GM19467 (cell line): ENCODE measurements around the gene CLASP1.
"Not testable (repeated sequence)": the region's sequence is repeated elsewhere in the genome, so short reads cannot be mapped to it uniquely, and the experiment has no call there.

Experiments used
- ATAC-seq: cut with Tn5 transposase; IDR thresholded peaks from one replicate; pipeline ENCODE4 v1.9.1; 2021; ENCODE audit warnings: mild to moderate bottlenecking, moderate library complexity; ENCODE audit not compliant: unreplicated experiment

CLASP1 gene

DNA sequence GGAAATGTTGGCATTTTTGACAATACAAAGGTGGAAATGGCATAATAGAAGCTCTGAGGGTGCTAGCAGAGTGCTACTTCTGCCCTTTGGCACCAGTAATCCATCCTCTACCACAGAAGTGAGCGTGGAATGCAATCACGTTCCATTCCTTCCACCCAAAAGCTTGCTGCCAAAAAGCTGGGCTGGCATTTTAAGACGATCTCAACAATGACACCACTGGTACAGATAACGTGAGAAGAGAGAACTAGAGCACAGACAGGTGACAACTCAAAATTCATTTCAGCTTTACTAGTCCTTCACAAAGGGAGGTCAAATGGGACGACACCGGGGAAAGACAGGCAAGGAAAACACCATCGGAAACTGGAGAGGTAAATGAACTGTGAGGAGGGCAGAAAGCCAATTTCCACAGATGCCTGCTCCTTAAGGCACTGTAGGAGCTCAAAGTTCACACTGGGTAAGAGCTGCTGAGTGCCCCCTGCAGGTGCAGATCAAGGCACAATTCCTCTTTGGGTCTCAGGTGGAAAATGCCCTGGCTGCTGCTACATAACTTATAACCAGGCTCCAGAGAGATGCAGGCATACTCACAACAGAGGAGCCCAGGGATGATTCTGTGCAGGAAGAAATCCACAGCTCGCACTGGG is 169.3 kb downstream of the CLASP1 start:
- ATAC-seq = no peak

DNA sequence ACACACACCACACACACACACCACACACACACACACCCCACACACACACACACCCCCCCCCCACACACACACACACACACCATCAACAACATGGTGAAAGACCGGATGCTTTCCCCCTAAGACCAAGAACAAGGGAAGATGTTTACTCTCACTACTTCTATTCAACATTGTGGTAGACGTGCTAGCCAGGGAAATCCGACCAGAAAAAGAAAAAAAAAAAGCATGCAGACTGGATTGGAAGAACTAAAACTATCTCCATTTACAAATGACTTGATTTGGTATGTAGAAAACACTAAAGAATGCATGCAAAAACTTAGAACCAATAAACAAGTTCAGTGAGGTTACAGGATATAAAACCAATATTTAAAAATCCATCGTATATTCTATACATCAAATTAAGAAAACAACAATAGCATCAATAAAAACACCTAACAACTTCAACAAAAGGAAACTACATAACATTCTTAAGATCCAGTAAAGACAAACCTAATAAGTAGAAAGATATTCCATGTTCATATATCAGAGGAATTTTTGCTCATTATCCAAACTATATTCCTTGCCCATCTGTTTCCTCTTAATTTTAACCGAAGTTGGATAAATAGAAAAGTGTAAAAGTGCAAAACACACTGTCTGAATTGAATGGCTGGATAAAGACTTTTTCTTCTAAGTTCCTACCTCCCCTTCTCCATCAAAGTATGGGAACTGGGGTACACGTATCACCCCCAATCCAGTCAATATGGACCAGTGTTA is 170.1 kb downstream of the CLASP1 start:
- ATAC-seq = no peak

DNA sequence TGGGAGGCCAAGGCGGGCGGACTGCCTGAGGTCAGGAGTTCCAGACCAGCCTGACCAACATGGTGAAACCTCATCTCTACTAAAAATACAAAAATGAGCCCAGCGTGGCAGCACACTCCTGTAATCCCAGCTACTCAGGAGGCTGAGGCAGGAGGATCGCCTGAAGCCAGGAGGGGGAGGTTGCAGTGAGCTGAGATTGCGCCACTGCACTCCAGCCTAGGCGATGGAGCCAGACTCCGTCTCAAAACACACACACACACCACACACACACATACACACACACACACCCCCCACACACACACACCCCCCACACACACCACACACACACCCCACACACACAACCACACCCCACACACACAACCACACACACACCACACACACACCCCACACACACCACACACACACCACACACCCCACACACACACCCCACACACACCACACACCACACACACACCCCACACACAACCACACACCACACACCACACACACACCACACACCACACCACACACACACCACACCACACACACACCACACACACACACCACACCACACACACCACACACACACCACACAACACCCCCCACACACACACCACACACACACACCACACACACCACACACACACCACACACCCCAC is 170.8 kb downstream of the CLASP1 start:
- ATAC-seq = not testable (repeated sequence)

DNA sequence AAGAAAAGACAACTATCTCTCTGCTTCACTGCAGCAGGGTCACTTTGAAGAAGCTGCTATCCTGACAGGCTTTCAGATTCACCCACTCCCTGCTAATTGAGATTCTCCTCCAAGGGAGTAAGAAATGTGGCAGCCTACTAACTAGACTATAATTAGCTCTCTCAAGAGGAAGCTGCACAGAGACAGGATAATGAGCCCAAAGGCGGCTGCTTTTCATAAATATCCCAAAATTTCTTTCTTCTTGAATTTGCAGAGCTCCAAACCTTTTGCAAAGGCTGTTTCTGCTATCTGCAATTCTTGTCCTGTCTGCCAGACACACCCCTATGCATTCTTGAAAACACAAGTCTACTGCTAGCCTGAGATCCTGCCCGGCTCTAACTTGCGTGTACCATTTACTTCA is 172.6 kb downstream of the CLASP1 start:
- no peak for ATAC-seq

DNA sequence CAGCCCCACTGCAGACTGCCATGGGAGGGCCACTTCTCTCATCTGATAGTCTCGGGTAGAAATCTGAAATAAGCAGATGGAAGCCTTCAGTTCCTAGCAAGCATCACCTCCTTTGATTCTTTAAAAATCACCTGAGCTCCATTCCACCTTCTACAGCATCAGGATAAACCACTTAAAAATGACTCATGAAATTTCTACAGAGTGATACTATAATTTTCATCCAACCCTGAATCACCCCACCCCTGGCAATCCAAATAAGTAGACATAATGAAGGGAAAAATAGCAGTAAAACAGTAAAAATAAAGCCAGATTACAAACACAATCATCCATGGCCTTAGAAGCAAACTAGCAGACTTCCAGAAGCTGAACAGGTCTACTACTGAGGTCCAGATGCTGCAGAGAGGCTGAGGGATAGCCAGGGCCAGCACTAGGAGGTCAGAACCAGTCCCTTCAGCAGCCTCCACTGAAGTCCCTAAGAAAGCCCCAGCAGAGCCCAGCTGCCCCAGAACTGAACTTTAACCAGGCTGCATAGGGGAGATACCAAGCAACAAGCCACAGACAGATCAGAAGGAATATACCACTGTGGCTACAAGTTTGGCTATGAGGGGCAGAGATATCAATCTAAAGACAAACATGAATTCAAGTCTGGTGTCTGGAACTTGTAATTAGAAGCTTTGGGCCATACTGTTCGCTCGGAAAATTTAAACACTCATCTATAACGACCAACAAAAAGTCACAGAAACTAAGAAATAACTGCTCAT is 173.3 kb downstream of the CLASP1 start:
- no peak for ATAC-seq

DNA sequence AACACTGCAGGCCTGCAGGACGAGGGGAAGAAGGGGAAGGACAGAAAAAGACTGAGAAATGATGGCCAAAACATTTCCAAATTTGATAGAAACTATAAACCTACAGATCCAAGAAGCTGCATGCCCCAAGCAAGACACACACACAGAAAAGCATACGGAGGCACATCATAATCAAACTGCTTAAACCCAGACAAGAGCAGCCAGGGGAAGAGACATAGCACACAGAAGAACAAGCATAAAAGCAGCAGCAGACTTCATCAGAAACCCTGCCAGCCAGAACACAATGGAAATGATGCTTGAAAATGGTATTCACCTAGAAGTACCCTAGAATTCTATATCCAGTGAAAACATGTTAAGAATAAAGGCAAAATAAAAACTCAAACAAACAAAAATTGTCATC is 175.8 kb downstream of the CLASP1 start:
- ATAC-seq = no peak

DNA sequence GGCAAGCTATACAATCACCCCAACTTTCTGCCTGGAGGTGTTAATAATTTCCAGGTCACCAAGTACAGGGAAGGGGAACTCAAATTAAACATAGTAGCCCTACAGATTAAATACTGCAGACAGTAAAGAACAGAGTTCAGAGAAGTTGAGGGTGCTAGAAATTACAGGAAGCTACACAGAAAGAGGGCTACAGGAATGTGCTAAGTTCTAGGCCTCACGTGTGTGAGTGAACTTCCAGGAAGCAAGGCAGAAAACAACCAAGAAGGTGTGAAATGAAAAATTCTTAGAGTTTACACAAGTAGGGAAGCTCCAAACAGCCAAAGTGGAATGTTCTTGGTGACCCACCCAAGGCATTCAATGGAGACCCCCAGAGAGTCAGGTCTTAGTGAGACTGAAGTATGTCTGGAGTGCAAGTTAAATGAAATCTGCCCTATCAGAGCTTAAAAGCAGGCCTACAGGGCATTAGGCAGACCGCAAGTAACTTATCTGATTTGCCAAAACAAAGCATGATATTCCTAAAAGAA is 176.7 kb downstream of the CLASP1 start:
- no peak for ATAC-seq

DNA sequence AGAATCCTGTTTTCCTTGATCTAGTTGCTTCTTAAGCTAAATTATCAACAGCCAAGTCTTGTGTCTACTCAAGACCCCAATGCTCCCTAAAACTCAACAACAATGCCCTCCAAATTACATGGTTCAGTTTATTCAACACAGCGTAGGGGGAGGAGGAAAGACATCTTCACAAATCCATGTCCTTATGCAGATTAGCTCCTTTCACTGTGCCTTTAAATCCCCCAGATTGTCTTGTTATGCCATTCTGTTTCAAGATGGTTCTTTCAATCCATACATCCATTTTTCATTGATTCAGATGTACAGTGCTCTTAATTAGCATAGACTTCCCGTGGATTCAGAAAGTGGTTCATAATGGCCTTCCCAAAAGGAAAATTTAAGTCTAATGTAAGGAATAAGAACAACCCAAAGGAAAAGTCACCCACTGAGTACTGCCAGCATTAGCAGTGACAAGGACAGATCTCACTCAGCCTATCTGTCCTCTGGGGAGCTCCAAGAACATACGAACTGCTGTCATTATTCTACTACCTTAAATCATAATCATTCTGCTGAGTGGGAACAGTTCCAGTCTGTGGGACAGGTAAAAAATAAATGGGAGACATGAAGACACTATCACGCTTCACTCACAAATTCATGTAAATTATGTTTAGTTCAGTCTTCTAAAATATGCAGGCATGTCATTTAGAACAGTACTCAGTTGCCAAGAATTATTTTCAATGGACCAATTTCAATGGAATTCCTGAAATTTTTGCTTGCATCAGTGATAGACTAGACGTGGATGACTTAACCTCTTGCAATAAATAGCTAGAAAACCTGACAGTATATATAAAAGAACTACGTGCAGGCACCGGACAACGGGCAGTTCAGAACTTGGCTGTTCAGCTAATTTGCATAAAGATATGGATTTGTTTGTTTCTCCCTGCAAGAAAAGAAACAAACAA is 177.5 kb downstream of the CLASP1 start:
- ATAC-seq = no peak

DNA sequence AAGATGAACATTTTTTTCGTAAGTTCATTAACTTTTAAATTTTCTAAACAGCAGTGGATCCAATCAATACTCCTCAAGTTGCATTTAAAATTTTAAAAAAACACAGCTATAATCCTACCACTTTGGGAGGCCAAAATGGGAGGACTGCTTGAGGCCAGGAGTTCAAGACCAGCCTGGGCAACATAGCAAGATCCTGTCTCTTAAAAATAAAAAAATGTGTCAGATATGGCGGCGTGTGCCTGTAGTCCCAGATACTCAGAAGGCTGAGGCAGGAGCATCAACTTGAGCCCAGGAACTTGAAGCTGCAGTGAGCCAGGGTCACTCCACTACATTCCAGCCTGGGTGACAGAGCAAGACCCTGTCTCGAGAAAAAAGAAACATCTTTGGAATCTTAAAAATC is 178.3 kb downstream of the CLASP1 start:
- no peak for ATAC-seq

DNA sequence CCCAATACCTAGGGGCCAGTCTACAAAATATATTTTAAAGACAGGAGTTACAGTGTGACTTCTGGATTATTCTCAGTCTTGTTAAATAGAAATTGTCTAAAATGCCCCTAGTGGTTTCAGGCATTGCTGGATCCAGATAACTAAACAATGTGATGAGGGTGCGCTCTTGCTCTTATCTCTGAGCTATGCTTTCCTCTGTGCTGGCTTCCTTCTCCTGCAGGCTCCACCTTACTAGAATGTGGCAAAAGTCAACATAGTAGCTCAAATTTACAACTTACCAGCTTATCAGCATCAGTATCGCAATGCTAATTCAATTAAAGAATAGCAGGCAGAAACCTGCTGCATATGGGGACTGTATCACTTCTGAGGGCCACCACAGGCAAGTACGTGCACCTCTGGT is 179.9 kb downstream of the CLASP1 start:
- no peak for ATAC-seq

DNA sequence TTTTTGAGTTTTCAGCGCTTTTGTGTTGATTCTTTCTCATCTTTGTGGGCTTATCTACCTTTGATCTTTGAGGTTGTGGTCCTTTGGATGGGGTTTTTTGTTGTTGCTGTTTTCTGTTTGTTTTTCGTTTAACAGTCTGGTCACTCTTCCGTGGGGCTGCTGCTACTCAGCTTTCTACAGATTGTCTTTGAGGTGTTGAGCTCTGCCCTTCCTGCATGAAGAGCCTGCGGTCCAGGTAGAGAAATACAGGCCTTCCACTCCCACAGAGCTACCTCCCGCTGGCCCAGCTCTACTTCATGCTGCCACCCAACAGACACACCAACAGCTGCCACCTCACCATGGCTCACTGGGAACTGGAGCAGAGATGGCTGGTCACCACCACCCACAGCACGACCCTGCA is 180.3 kb downstream of the CLASP1 start:
- ATAC-seq = no peak

DNA sequence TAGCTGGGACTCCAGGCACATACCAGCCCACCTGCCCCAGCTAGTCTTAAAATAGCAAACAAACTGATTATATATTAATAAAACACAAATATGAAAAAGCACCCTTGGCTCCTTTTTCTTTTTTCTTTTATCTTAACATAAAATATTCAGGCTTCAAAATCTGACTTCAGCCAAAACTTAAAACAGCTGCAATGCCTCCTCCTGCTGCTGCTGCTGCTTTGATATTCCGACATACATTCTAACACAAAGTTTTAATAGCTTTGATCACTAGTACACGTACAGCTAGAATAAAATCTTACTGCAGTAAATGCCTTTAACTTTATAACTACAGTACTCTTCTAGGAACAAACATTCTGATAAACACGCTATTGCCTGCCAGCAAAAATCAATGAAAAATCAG is 190.0 kb downstream of the CLASP1 start:
- no peak for ATAC-seq

DNA sequence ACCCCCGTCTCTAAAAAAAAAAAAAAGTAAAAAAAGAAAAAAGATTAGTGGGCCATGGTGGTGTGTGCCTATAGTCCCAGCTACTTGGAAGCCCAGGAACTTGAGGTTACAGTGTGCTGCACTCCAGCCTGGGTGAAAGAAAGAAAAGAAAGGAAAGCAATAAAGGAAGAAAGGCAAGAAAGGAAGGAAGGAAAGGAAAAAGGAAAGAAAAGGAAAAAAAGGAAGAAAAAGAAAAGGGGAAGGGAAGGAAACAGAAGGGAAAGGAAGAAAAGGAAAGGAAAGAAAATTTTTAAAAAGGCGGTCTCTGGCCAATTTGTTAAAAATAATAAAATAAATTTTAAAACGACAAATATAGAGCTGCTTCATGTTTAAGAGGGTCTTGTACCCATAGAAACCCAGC is 192.9 kb downstream of the CLASP1 start:
- ATAC-seq = no peak

DNA sequence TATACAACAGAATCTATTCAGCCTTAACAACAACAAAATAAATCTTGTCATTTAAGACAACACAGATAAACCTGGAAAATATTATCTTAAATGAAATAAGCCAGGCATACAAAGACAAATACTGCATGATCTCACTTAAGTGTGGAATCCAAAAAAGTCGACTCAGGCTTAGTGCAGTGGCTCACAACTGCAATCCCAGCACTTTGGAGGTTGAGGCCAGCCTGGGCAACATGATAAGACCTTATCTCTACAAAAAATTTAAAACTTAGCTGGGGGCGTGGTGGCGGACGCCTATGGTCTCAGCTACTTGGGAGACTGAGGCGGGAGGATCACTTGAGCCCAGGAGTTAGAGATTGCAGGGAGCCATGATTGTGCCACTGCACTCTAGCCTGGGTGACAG is 193.8 kb downstream of the CLASP1 start:
- no peak for ATAC-seq

DNA sequence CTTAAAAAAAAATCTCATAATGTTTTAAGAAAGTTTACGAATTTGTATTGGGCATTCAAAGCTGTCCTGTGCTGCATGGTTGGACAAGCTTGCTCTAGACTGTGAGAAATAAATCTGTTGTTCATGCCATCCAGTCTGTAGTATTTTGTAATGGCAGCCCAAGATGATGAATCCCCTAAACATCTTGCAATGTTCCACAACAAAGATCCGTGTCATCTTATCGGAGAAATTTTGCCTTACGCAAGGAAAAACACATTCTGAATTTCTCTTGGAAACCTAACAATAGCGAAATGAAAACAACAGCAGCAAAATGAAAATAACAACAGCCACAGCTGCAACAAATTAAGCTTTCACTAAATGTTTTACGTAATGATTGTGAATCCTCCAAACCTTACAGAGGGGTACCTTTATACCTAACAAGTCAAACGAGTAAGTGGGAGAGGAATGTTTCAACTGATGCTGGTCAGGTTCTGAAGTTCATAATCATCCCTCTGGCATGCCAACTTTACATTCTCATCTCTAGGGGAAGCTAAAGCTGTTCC is 194.6 kb downstream of the CLASP1 start:
- no peak for ATAC-seq

DNA sequence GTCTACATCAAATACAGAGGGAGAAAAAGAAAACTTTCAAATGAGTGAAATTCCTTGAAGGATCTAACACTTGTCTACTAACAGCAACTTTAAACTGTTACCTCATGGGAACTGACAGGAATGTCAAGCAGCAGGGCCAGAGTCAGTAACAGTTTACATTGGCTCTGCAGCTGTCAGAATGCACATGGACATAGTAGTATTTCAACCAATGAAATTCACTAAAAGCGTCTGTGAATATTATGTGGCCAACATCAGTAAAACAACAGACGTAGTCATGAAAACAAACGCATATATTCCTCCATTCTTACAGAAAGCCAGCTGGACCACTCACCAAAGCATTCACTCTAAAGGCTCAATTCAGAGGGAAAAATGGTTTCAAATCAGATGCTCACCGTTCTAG is 197.9 kb downstream of the CLASP1 start:
- ATAC-seq = no peak

DNA sequence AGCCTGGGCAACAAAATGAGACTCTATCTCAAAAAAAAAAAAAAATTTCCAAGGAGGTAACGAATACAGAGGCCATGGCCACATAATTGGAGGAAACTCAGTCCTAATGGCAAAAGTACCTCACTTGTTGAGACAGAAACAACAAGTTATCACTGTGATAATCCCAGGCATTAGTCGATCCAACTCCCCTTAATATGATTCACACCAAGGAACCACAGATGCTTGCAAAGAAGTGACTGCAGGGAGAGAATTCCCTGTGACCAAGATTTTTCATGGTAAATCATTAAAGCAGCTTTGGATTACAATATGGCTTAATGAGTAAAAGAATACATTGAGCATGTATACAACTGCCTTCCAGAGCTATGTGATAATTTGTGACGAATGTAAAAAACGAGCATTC is 199.0 kb downstream of the CLASP1 start:
- no peak for ATAC-seq

DNA sequence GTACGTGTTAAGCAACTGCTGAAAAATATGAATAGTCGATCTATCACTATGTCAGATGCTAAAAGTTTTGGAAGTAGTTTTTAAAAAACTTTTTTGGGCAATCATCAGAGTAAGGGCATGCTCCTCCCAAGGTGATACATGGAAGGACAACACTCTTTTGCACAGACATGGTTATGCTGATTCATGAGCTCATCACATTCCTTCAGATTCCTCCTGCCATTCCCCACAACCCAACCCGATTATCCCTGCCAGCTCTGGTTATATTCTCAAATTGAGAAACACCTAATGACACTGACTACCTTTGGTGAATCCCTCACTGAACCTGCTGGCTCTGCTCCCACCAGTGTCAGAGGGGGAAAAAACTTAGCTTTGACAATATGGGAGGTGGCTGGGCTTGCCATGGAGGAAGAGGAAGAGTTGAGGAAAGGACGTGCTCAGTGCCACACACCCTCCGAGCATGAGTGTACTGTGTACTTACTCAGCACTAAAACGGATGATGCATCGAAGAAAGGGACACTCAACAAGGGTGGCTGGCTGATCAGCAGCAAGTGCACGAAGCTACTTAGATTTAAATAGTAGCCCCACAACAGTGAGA is 202.5 kb downstream of the CLASP1 start:
- no peak for ATAC-seq

DNA sequence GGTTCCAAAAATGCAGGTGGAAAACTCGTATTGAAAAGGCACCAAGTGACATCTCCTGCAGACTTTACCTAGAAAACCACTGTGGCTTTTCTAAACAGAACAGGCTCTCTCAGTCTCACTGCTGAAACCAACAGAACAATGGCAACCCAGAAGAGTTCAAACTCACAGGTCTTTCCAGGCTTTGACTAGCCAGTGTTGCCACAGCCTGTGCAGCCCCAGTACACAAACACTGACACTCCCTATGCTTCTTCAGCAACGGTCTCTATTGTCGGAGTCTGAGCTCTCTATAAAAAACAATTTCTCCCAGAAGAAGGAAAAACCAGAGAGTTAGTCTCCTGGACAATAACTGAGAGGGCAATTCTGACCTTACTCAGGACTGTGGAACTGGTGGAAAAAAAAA is 206.4 kb downstream of the CLASP1 start:
- no peak for ATAC-seq

DNA sequence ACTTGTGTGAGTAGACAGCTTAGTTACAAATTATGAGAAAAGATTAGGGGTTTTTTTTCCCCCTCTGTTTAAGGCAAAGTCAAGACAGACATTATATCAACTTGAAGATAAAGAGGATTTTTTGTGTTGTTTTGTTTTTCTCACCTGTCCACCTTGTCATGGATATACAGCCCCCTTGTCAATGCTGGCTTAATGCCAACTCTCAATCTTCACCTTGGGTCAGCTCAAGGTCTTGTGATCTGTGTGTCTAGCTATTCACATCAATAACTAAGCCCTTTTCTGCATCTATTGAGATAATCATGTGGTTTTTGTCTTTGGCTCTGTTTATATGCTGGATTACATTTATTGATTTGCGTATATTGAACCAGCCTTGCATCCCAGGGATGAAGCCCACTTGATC is 211.0 kb downstream of the CLASP1 start:
- ATAC-seq = not testable (repeated sequence)
